Fibroblast of villous mesenchyme (primary cell): ENCODE results near the gene TMEM147. TPM values are rescaled to one million over a fixed set of nuclear protein-coding genes. Genes with fewer than 3 reads are reported as not detected.
A peak's percentile ranks its signal among the peaks of the same experiment; 100 is the strongest.

Source experiments
- DNase-seq: peaks from one replicate; pipeline ENCODE4 v3.0.0-alpha.2; 2010; ENCODE audit warnings: low read depth
- H3K4me3 ChIP-seq: 2 replicates; pipeline ENCODE4 v1.5.1; 2011; ENCODE audit warnings: low read depth, mild to moderate bottlenecking, low read length
- CTCF ChIP-seq: IDR thresholded peaks from 2 replicates; pipeline ENCODE4 v1.5.1; 2012; ENCODE audit warnings: low read depth, mild to moderate bottlenecking, low read length; ENCODE audit not compliant: insufficient read depth
- total RNA-seq: library from RNA; depleted of rRNA; stranded (reverse); fragments of >200 nt; gene quantifications from 2 replicates; pipeline ENCODE4 v1.2.3, GENCODE V29; 2012

The TMEM147 gene
- total RNA-seq, 1 donor: 81.2 TPM

GRCh38 chr19:35544110-35544802 lies 1.2 kb upstream of the TMEM147 start:
- H3K4me3 ChIP-seq: peak overlapping the region; percentile 80
- no peak for DNase-seq
- no peak for TF ChIP-seq CTCF

GRCh38 chr19:35545855-35546381 lies 492 bp downstream of the TMEM147 start:
- no peak for DNase-seq
- TF ChIP-seq CTCF: no peak
- peak overlapping the region; percentile 80 for H3K4me3 ChIP-seq

- H3K4me3 ChIP-seq: peak overlapping the region; percentile 80
- no peak for DNase-seq
- TF ChIP-seq CTCF: no peak
Observed at GRCh38 chr19:35546532-35546931, 1.1 kb downstream of the TMEM147 start.

GRCh38 chr19:35549174-35549788 lies 3.9 kb downstream of the TMEM147 start:
- H3K4me3 ChIP-seq: no peak overlapping the region
- peak; percentile 69 for TF ChIP-seq CTCF
- peak; percentile 75 for DNase-seq

GRCh38 chr19:35549879-35550523 lies 4.6 kb downstream of the TMEM147 start:
- no peak for DNase-seq
- H3K4me3 ChIP-seq: no peak overlapping the region
- TF ChIP-seq CTCF: no peak

GRCh38 chr19:35551091-35551810 lies 5.8 kb downstream of the TMEM147 start:
- no peak for TF ChIP-seq CTCF
- no peak overlapping the region for H3K4me3 ChIP-seq
- DNase-seq: no peak
